ENCODE results near the gene FLVCR1.

DNA sequence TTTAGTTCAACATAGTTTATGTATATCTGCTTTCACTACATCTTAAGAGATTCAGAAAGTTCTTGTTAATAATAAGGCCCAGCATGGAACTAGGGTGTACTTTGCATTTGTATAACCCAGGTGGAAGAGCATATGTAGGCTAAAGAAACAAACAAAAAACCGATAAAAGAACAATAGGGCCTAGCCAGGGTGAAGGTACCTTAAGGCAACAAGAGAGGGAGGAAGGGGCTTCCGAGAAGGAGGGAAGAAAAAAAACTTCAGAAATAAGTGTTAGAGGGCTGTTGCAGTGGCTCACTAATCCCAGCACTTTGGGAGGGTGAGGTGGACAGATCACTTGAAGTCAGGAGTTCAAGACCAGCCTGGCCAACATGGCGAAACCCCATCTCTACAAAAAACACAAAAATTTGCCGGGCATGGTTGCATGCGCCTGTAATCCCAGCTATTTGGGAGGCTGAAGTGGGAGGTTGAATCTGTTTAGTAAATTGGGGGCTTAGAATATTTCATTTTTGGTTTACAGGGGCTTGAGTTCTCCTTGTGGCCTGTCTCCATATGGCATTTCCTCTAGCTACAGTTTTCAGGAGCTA lies 5.9 kb upstream of the FLVCR1 start:
- TF ChIP-seq EP300 (IDR thresholded peaks at IDR 0.05; ENCODE audit: borderline replicate concordance) (no peak), RAD21 (IDR thresholded peaks at IDR 0.05; ENCODE audit: low read depth) (no peak)
- TF ChIP-seq, protein P1, sequence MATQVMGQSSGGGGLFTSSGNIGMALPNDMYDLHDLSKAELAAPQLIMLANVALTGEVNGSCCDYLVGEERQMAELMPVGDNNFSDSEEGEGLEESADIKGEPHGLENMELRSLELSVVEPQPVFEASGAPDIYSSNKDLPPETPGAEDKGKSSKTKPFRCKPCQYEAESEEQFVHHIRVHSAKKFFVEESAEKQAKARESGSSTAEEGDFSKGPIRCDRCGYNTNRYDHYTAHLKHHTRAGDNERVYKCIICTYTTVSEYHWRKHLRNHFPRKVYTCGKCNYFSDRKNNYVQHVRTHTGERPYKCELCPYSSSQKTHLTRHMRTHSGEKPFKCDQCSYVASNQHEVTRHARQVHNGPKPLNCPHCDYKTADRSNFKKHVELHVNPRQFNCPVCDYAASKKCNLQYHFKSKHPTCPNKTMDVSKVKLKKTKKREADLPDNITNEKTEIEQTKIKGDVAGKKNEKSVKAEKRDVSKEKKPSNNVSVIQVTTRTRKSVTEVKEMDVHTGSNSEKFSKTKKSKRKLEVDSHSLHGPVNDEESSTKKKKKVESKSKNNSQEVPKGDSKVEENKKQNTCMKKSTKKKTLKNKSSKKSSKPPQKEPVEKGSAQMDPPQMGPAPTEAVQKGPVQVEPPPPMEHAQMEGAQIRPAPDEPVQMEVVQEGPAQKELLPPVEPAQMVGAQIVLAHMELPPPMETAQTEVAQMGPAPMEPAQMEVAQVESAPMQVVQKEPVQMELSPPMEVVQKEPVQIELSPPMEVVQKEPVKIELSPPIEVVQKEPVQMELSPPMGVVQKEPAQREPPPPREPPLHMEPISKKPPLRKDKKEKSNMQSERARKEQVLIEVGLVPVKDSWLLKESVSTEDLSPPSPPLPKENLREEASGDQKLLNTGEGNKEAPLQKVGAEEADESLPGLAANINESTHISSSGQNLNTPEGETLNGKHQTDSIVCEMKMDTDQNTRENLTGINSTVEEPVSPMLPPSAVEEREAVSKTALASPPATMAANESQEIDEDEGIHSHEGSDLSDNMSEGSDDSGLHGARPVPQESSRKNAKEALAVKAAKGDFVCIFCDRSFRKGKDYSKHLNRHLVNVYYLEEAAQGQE (IDR thresholded peaks at IDR 0.05; ENCODE audit: low read depth) = no peak
- TF ChIP-seq, protein P2, sequence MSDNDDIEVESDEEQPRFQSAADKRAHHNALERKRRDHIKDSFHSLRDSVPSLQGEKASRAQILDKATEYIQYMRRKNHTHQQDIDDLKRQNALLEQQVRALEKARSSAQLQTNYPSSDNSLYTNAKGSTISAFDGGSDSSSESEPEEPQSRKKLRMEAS (IDR thresholded peaks at IDR 0.05) = no peak

Measured in Ishikawa (cell line).